GM19324 (cell line): ENCODE results near the gene CAV1.
A peak's percentile ranks its signal among the peaks of the same experiment; 100 is the strongest.
"Not testable (repeated sequence)": the region's sequence is repeated elsewhere in the genome, so short reads cannot be mapped to it uniquely, and the experiment has no call there.

ENCODE experiments used
- ATAC-seq: cut with Tn5 transposase; IDR thresholded peaks from one replicate; pipeline ENCODE4 v1.9.1; 2021; ENCODE audit warnings: mild to moderate bottlenecking, moderate library complexity; ENCODE audit not compliant: unreplicated experiment, low FRiP score

CAV1 gene

GRCh38 chr7:116524609-116525297 lies at the start of gene CAV1:
TSS of gene CAV1 (plus strand) at chr7:116525036. CDS start at chr7:116525063, 27 bp downstream.
- no peak for ATAC-seq

GRCh38 chr7:116477625-116478024 lies 47.2 kb upstream of the CAV1 start:
- no peak for ATAC-seq

GRCh38 chr7:116478834-116479233 lies 46.0 kb upstream of the CAV1 start:
- ATAC-seq, result no peak

- no peak for ATAC-seq
These were observed 41.4 kb upstream of the CAV1 start for GRCh38 chr7:116483271-116483942.

- ATAC-seq, result not testable (repeated sequence)
These were observed 40.4 kb upstream of the CAV1 start for GRCh38 chr7:116484389-116484788.

GRCh38 chr7:116487907-116488521 lies 36.8 kb upstream of the CAV1 start:
- no peak for ATAC-seq

GRCh38 chr7:116490351-116490750 lies 34.5 kb upstream of the CAV1 start:
- no peak for ATAC-seq

- no peak for ATAC-seq
These were observed 32.8 kb upstream of the CAV1 start for GRCh38 chr7:116491887-116492653.

GRCh38 chr7:116492654-116493109 lies 32.2 kb upstream of the CAV1 start:
- ATAC-seq, result no peak

GRCh38 chr7:116493449-116493848 lies 31.4 kb upstream of the CAV1 start:
- no peak for ATAC-seq

GRCh38 chr7:116494472-116494871 lies 30.4 kb upstream of the CAV1 start:
- ATAC-seq, result no peak

- no peak for ATAC-seq
These were observed 29.1 kb upstream of the CAV1 start for GRCh38 chr7:116495736-116496135.

GRCh38 chr7:116496653-116497052 lies 28.2 kb upstream of the CAV1 start:
- ATAC-seq, result no peak

GRCh38 chr7:116497708-116498107 lies 27.1 kb upstream of the CAV1 start:
- no peak for ATAC-seq

GRCh38 chr7:116499168-116500077 lies 25.4 kb upstream of the CAV1 start, which contains the start of gene CAV2:
TSS of gene CAV2 (plus strand) at chr7:116499738. CDS start at chr7:116499782, 44 bp downstream.
- ATAC-seq, result peak; percentile 46

- ATAC-seq, result peak; percentile 72
These were observed 24.6 kb upstream of the CAV1 start for GRCh38 chr7:116500078-116500853.

- no peak for ATAC-seq
These were observed 23.2 kb upstream of the CAV1 start for GRCh38 chr7:116501425-116502167.
